Spleen (tissue), 7 donors: Measurements from ENCODE around the gene TEX36.

Source experiments
- CTCF ChIP-seq, 11 experiments: fragments of 200-600 bp in 7 of 11; fragments of 450-650 bp in 4 of 11; sonication (generic) in 4 of 11; IDR thresholded peaks in 8 of 11; conservative IDR thresholded peaks in 3 of 11; 1 replicate in 7 of 11; 2 replicates in 4 of 11; pipeline versions ENCODE4 v1.4.0 to v1.8.0; 2016 to 2021; ENCODE audit warnings: antibody characterized with exemption in 11 of 11, inconsistent platforms in 4 of 11, mild to moderate bottlenecking in 1 of 11
- POLR2A ChIP-seq, 3 donors: fragments of 450-650 bp; IDR thresholded peaks; one replicate each; pipeline ENCODE4 v1.5.1; 2017; ENCODE audit warnings: antibody characterized with exemption in 3 of 3, mild to moderate bottlenecking in 1 of 3
- POLR2AphosphoS5 ChIP-seq, 3 donors: sonication (generic); formaldehyde crosslinking; IDR thresholded peaks; one replicate each; pipeline ENCODE4 v1.5.1; 2017; ENCODE audit warnings: antibody characterized with exemption in 3 of 3
- donor health status: DM: no; HTN: no; CAD: no; lungs with moderate emphysema.
- donor health status: DM: no; HTN: no; CAD: no.
- donor health status: DM: no; HTN: no; CAD: no.

- TF ChIP-seq CTCF (IDR thresholded peaks at IDR 0.05 in 8 of 11, conservative IDR thresholded peaks at IDR 0.05 in 3 of 11) (no peak), POLR2A (IDR thresholded peaks at IDR 0.05) (no peak), POLR2AphosphoS5 (IDR thresholded peaks at IDR 0.05) (no peak)
Measured at GRCh38 chr10:125722811-125723210, 39.8 kb upstream of the TEX36 start.
